Activated CD8-positive, alpha-beta memory T cell treated with anti-CD3 and anti-CD28 coated beads, Interleukin-2, amount 50 U/mL, for 4 hours (primary cell): ENCODE measurements around the gene SLC5A5.
A peak's percentile ranks its signal among the peaks of the same experiment; 100 is the strongest.

Experiments used
- DNase-seq: peaks from one replicate; pipeline ENCODE4 v3.0.0-alpha.2; 2020

The SLC5A5 gene

GRCh38 chr19:17926044-17926443, 54.3 kb downstream of the SLC5A5 start:
- no peak for DNase-seq

GRCh38 chr19:17929056-17929455, 57.3 kb downstream of the SLC5A5 start:
- DNase-seq: no peak

GRCh38 chr19:17931532-17932191, 59.9 kb downstream of the SLC5A5 start:
- DNase-seq: no peak

GRCh38 chr19:17932485-17933338, 61.0 kb downstream of the SLC5A5 start, which contains the start of gene CCDC124:
TSS of gene CCDC124 (plus strand) at chr19:17933015. CDS start at chr19:17936421, 3,406 bp downstream.
- peak; percentile 92 for DNase-seq

- no peak for DNase-seq
Measured at GRCh38 chr19:17933414-17934129, 61.8 kb downstream of the SLC5A5 start.

- no peak for DNase-seq
Measured at GRCh38 chr19:17936379-17936778, 64.6 kb downstream of the SLC5A5 start.

- no peak for DNase-seq
Measured at GRCh38 chr19:17937371-17937900, 65.7 kb downstream of the SLC5A5 start.

- DNase-seq: peak; percentile 86
Measured at GRCh38 chr19:17938092-17938845, 66.5 kb downstream of the SLC5A5 start.

DNA sequence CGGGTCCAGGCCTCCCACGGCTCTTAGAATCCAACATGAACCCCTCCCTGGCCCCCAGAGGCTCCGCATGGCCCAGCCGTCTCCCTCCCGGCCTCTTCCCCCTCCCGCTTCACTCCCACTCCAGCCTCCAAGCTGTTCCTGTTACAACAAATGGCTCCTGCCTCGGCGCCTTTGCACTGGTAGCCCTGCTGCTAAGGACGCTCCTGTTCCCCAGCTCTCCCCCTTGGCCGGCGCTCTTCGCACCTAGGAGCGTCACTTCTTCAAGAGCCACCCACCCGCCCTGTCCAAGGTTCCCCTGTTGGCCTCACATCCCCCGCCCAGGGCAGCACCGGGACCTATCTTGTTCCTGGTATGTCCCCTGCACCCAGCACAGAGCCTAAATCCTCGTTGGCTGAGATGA, 70.4 kb downstream of the SLC5A5 start:
- DNase-seq: no peak

- no peak for DNase-seq
Measured at GRCh38 chr19:17942582-17943273, 71.0 kb downstream of the SLC5A5 start.

GRCh38 chr19:17943274-17944221, 71.8 kb downstream of the SLC5A5 start:
- DNase-seq: no peak

DNA sequence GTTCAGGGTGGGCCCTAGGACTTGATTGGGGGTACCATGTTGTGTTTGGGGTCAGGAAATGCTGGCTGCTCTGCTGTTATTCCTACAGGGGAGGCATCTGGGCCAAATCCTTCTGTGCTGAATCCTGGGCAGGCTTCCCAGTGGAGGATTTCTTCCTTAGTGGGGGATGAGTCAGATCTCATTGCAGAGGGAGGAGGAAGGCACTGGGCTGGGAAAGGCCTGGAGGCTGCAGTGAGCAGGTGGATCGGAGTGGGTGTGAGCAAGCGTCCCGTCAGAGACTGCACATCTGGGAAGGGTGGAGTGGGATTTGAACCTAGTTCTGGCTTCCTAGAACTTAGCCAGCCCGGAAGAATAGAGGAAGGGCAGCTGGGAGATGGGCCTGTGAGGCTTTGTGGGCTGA, 72.6 kb downstream of the SLC5A5 start:
- DNase-seq: no peak
